Panc1 (cell line): ENCODE measurements around the gene DRD4.

Source experiments
- CTCF ChIP-seq: fragments of 450-650 bp; IDR thresholded peaks from 2 replicates; pipeline ENCODE4 v1.5.1; 2017; ENCODE audit warnings: mild to moderate bottlenecking
- POLR2AphosphoS5 ChIP-seq: IDR thresholded peaks from 2 replicates; pipeline ENCODE4 v1.6.1; 2012; ENCODE audit warnings: mild to moderate bottlenecking, low read depth, low read length, moderate library complexity
- REST ChIP-seq, 2 experiments: IDR thresholded peaks; 2 replicates each; pipeline ENCODE4 v1.6.1; 2011 to 2012; ENCODE audit warnings: low read depth in 2 of 2, control low read depth in 1 of 2, low read length in 1 of 2, mild to moderate bottlenecking in 1 of 2, moderate library complexity in 1 of 2; ENCODE audit not compliant: insufficient read depth in 1 of 2

GRCh38 chr11:674406-674805 is 37.3 kb downstream of the DRD4 start:
- no peak for TF ChIP-seq CTCF
- TF ChIP-seq POLR2AphosphoS5: no peak
- no peak for TF ChIP-seq REST (IDR thresholded peaks at IDR 0.05; ENCODE audit: insufficient read depth in 1 of 2, low read depth in 2 of 2, low read length in 1 of 2)
